Stimulated activated CD4-positive, alpha-beta T cell treated with anti-CD3 and anti-CD28 coated beads, Interleukin-4, amount 100 ng/mL, for 4 hours (primary cell): Measurements from ENCODE around the gene SFR1.
"Not testable (repeated sequence)": the region's sequence is repeated elsewhere in the genome, so short reads cannot be mapped to it uniquely, and the experiment has no call there.

ENCODE experiments used
- DNase-seq, 2 experiments: peaks; one replicate each; pipeline ENCODE4 v3.0.0-alpha.2; 2020

Gene SFR1

GRCh38 chr10:104109908-104110662 is 11.9 kb upstream of the SFR1 start:
- DNase-seq = no peak

GRCh38 chr10:104113376-104113956 is 8.5 kb upstream of the SFR1 start:
- DNase-seq = no peak

- no peak for DNase-seq
Measured at GRCh38 chr10:104117839-104118323, 4.1 kb upstream of the SFR1 start.

DNA sequence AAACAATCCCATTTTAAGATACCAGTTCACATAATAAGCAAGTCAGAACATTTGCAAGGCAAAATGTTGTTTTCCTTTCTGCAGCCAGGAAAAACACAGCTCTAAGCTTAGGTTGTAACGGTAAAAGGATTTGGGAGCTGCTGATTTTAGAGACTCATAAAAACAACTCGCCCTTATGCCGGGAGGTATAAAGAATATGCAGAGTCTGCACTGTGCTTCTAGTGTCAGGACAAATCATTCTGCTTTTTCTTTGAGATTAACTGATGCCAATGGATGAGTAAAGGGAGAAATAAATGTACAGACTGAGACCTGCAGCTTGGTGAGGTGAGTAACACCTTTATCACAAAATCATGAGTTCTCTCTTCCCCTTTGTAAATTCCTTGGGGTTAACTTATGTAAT is 2.0 kb upstream of the SFR1 start:
- no peak for DNase-seq

GRCh38 chr10:104120512-104120902 is 1.5 kb upstream of the SFR1 start:
- no peak for DNase-seq

DNA sequence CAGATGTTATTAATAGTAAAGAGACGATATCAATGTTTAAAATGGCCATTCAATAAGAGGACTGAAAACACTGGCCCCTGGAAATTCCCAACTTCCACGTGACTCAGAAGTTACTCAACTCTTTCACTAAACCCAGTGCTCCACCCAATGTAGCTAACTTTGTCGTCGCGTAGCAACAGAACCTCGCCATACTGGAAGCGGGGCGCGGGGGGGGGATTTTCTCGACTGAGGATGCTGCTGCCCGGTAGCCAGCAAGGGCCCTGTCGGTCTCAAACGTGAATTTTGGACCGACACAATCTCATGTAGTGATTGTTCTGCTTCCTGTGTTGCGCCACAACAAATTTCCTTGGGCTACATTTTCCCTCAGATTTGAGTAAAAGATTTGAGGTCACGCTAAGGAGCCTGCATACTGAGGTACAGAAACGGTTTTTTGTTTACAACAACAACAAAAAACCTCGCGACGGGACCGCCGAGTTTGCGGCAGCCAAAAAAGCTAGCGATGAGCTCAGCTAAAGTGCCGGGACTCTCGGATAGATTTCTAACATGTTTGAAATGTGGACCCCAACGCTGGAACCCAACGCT is 977 bp upstream of the SFR1 start:
- DNase-seq = peak; percentile 71 to 81

GRCh38 chr10:104122225-104123107 is 495 bp downstream of the SFR1 start:
- DNase-seq = no peak

DNA sequence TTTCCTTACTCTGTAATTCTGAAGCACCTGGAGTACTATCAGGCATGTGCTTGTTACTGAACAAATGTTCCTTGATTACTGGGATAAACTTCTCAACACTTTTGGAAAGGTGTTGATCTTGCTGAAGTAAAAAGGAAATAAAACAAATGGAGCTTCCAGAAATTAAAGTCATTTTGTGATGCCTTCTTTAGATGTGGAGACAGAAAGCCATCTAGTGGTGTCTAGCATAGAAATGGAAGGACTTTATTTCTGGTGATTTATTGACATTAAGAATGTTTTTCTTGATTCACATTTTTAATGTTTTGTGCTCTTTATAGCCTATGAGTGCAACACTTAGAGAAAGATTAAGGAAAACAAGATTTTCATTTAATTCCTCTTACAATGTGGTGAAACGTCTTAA is 1.4 kb downstream of the SFR1 start:
- no peak for DNase-seq

DNA sequence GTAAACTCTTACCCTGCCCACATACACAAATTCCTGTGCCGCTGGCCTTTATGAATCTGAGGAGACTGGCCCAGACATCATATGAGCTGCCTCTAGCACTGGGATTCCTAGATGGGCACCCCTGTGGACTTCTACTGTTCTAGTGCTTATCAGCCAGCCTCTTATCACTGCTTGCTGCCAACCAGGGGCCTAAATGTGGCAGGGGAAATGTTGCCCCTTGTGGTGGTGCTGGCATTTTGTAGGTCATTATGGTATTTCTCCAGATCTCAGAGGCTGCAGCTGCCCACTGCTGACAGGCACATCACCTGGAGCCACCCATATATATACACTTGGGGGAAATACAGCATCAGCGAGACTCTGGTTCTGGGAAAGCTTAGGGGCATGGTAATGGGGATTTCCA is 5.4 kb downstream of the SFR1 start:
- peak in 1 of 2 experiments; percentile 2 for DNase-seq

GRCh38 chr10:104128214-104128613 is 6.2 kb downstream of the SFR1 start:
- DNase-seq = no peak

- no peak for DNase-seq
Measured at GRCh38 chr10:104130041-104130440, 8.1 kb downstream of the SFR1 start.

GRCh38 chr10:104138131-104138530 is 16.2 kb downstream of the SFR1 start:
- no peak for DNase-seq

- no peak for DNase-seq
Measured at GRCh38 chr10:104139221-104139620, 17.2 kb downstream of the SFR1 start.

DNA sequence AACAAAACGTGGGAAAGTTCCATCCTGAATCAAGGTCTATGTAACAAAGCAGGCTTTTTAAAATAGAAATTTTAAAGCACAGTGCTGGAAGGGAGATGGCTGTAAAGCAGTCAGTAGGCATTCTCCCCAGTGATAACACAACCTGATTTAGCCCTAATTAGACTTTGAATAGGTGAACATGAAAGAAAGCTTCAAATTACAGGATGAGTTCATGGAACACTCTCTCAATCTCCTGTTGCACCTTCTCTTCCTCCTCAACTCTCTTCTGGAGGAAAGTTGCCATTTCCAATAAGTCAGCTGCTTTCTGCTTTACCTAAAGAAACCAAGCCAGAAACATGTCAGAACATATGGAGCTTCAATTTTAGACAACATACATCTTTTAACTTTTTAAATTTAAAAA is 20.1 kb downstream of the SFR1 start:
- DNase-seq = no peak

DNA sequence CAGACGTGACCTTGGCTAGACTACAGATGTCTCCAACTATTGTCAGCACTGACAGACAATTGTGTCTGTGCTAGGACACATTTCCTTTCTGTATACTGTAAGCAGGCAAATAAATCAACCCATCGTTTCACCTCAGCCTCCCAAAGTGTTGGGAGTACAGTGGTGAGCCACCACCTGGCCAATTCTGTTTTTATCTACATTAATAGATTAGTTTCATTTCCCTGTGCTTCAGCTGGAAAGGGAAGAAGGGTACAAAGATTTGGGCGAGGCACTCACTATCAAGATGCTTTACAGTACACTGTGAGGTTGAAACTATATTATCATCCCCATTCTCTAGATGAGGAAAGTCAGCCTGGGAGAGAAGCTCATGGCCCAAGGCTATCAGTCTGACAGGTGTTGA is 21.9 kb downstream of the SFR1 start:
- DNase-seq = no peak

- no peak for DNase-seq
Measured at GRCh38 chr10:104144931-104145330, 23.0 kb downstream of the SFR1 start.

- DNase-seq = no peak
Measured at GRCh38 chr10:104146882-104147281, 24.9 kb downstream of the SFR1 start.

DNA sequence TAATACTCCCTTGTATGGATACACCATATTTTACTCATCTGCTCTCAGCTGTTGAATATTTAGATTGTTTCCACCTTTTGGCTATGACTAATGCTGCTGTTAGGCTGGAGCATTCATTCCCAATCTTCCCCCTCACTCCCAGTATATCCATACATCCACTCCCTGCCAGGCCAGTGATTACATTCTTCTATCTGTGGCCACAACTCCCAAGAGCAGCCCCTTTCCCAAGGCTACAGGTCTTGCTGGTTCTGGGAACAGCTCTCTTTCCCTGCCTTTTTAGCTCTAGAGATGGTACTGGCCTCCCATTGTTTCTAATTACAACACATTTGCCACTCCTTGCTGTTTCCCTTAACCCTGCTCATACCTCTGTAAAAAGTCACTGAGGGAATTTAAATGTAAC is 28.2 kb downstream of the SFR1 start:
- no peak for DNase-seq

DNA sequence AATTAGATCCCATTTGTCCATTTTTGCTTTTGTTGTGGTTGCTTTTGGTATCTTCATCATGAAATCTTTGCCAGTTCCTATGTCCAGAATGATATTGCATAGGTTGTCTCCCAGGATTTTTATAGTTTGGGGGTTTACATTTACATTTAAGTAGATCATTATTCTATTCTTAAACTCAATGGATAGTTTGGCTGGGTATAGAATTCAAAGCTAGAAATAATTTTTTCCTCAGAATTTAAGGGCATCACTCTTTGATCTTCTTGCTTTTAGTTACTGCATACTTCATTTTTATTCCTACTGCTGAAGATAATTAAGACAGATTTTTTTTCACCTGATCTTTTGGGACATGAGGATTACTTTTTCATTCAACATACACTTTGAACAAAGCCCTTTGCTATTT is 29.8 kb downstream of the SFR1 start:
- DNase-seq = no peak

DNA sequence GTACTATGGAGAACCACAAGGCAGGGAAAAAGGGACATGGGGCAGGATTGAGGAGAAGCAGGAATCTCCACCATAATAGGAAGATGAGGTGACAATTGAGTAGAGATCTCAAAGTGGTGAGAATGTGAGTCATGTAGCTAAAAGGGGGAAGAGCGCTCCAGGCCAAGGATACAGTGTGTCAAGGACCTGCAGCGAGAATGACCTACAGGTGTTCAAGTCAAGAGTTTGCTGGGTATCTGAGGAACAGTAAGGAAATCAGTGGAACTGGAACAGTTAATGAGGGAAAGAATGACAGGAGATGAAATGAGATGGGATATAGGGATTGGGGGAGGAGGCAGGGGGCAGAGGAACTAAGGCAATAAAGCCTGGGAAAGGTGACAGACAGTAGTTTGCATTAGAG is 33.6 kb downstream of the SFR1 start:
- no peak for DNase-seq

GRCh38 chr10:104170610-104171254 is 48.8 kb downstream of the SFR1 start:
- no peak for DNase-seq

DNA sequence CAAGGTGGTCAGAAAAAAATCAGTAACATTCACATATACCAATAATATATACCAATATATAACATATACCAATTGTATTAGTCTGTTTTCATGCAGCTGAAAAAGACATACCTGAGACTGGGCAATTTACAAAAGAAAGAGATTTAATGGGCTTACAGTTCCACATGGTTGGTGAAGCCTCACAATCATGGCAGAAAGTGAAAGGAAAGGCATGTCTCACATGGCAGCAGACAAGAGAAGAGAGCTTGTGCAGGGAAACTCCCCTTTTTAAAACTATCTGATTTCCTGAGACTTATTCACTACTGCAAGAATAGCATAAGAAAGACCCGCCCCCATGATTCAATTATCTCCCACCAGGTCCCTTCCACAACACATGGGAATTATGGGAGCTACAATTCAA is 52.2 kb downstream of the SFR1 start:
- not testable (repeated sequence) for DNase-seq
